GM21390 (cell line): ENCODE measurements around the gene TOMM20.

Experiments used
- ATAC-seq: cut with Tn5 transposase; IDR thresholded peaks from one replicate; pipeline ENCODE4 v1.9.1; 2021; ENCODE audit not compliant: unreplicated experiment

The TOMM20 gene

GRCh38 chr1:235136111-235136510 lies 7.5 kb upstream of the TOMM20 start:
- no peak for ATAC-seq

DNA sequence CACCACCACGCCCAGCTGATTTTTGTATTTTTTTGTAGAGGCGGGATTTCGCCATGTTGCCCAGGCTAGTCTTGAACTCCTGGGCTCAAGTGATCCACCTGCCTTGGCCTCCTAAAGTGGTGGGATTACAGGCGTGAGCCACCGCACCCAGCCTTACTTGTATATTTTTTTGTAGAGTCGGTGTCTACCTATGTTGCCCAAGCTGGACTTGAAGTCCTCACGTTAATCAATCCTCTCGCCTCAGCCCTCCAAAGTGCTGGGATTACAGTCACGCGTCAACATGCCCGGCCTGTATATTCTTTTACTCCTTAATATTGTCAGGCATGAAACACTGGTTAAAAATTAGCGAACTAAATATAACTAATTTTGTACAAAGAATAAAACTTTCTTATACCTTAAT lies 5.5 kb upstream of the TOMM20 start:
- no peak for ATAC-seq

DNA sequence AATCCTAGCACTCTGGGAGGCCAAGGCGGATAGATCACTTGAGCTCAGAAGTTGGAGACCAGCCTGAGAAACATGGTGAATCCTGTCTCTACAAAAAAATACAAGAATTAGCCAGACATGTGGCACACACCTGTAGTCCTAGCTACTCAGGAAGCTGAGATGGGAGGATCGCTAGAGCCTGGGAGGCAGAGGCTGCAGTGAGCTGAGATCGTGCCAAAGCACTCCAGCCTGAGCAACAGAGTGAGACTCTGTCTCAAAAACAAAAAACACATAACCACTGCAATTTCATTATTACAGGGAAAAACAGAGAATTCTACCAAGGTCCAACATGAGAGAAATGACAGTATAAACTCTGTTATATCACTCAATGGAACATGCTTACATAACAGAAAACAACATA lies 4.4 kb upstream of the TOMM20 start:
- ATAC-seq: no peak

- no peak for ATAC-seq
These were observed 3.3 kb upstream of the TOMM20 start for GRCh38 chr1:235131961-235132360.

GRCh38 chr1:235130766-235131270 lies 2.2 kb upstream of the TOMM20 start:
- no peak for ATAC-seq

DNA sequence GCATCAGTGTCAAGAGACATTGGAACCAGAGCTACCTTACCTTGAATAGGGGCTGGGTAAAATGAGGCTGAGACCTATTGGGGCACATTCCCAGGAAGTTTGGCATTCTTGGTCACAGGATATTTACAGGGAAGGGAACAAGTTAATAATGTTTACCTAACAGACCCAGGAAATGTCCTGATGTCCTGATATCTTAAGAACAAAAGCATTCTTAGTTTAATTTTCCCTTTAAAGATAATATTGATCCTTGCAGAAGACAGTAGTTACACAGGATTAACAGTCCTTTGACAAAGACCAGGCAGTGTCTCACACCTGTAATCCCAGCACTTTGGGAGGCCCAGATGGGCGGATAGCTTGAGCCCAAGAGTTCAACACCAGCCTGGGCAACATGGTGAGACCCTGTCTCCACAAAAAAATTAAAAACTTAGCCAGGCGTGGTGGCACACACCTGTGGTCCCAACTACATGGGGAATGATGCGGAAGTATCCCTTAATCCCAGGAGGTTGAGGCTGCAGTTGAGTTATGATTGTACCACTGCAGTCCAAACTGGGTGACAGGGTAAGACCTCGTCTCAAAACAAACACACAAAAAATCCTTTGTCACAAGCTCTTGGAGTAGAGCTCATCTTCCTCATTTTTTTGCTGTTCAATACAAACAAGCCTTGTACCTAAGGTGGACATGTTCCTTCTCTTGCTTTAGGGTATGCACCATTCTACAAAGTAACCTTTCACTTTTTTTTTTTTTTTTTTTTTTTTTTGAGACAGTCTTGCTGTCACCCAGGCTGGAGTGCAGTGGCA lies 1.3 kb upstream of the TOMM20 start:
- ATAC-seq: no peak

DNA sequence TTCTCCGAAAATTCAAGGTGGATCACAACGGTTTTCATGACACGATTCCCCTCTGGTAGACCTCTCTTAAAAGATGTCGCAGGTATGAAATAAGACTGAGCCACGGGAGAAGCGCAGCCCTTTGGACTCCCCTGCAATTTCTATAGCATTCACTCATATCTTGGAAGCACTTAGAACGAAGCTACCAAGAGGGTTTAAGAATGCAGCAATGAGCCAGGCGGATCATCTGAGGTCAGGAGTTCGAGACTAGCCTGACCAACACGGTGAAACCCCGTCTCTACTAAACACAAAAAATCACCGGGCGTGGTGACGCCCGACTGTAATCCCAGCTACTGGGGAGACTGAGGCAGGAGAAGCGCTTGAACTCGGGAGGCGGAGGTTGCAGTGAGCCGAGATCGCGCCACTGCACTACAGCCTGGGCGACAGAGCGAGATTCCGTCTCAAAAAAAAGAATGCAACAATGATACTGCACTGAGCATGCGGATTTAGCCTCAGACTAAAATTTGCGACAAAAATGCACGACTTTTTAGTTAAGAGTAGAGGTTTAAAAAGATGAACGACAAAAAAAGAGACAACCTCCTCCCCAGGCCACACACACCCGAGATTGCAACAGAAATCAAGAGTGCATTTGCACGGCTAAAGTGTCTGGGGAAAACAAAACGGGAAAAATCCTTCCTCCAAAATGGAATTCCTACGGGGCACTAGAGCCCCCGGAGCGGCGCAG lies 743 bp downstream of the TOMM20 start:
- no peak for ATAC-seq

DNA sequence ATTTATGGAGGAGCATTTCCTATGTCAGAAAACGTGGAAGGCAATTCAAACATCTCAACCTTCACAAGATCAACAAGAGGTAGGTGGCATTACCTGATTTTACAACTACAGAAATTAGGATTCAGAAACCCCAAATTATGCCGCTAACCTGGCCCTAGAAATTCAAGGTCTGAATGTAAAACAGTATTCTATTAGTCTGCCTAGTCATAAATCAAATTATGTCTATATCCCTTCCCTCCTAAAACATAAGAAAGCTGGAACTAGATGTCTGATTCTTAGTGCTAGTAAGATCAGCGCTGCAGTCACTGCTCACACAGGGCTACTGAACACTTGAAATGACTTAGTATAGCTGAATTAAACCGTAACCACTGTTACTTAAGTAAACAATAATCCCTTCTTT lies 1.4 kb downstream of the TOMM20 start:
- ATAC-seq: no peak

DNA sequence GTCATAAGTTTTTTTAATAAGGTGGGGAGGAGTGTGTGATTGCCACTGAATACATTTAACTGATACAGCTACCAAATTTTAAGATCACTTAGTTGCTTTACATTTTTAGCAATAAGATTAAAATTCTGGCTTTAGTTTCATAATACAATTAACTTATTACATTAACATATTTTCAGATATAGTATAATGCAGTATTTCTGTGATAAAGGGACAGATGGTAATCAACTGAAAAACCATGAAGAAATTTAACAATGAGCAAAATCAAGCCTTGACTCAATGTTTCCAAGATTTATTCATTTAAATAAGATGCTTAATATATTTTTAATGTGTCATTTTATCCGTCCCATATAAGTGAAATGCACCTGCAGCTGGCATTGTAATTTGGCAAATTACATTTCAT lies 4.0 kb downstream of the TOMM20 start:
- no peak for ATAC-seq

DNA sequence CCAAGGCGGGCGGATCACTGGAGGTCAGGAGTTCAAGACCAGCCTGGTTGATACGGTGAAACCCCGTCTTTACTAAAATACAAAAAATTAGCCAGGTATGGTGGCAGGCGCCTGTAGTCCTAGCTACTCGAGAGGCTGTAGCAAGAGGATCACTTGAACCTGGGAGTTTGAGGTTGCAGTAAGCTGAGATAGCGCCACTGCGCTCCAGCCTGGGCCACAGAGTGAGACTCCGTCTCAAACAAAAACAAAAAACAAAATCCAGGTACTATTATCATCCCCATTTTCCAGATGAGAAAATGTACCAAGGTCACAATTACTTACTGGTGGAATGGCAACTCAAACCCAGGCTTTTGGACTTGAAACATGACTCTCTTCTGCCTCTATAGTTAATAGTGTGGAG lies 4.5 kb downstream of the TOMM20 start:
- ATAC-seq: no peak

DNA sequence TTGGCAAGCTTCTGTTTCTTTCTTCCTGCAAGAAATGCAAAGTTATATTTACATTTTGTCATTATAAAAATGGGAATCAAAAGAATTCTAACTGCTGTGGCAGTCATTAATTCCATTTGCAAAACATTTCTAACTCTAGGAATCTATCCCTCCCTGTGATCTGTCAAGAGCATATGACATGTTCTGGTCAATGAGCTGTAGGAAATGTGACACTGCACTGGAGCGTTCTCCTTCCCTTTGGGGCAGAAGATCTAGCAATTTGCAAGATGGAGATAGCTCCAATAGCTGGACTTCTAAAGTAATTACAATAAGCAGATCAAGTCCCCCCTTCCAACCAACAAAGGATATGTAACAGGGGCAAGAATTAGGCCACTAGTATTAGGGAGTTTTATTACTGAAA lies 6.3 kb downstream of the TOMM20 start:
- no peak for ATAC-seq

DNA sequence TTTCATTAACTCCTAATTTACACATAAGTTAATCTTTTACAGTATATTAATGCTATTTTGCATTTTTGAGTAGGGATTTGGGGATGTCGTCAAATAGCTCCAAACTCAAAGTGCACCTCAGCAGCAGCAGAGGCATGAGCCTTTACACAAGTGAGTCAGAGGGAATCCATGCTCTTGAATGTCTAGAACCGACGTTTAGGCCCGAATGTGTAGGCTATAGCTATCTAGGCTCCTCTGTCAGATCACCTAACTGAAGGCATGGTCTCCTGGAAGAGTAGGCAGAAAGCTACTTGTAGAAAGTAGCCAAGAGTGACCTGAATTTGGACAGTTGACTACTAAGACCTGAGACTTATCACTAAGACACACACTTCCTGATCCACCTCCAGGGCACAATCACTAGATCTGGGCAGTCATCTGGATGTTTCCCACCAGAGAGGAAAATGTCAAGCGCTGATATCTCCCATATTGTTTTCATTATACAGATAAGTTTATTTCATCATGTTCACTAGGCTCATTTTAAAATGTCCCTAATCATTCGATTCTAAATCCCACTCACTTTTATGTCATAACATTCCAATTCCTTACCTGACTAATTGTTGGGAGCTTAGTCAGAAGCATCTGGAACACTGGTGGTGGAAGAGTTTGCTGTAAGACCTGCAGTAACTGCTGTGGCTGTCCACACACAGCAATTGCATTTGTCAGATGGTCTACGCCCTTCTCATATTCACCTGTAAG lies 15.3 kb downstream of the TOMM20 start:
- ATAC-seq: no peak

GRCh38 chr1:235112297-235113182 lies 16.1 kb downstream of the TOMM20 start:
- ATAC-seq: no peak

DNA sequence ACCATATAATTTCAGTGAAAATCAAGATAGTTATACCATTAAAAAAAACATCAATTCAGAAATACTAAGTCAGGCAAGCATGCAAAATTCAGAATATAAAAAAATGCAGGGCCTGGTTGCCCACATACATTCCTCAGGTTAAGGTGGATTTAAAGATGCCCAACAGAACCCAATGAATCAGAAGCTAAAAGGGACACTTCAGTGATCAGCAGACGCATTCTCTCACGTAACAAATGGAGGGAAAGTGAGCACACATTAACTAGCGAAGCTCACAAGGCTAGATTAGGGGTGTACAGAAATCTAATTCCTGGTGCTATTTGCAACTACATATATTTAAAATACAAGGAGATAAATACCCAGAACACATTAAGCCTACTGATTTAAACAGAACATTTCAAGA lies 17.5 kb downstream of the TOMM20 start:
- ATAC-seq: no peak

- no peak for ATAC-seq
These were observed 19.8 kb downstream of the TOMM20 start for GRCh38 chr1:235108876-235109275.

GRCh38 chr1:235108185-235108593 lies 20.4 kb downstream of the TOMM20 start:
- ATAC-seq: no peak

DNA sequence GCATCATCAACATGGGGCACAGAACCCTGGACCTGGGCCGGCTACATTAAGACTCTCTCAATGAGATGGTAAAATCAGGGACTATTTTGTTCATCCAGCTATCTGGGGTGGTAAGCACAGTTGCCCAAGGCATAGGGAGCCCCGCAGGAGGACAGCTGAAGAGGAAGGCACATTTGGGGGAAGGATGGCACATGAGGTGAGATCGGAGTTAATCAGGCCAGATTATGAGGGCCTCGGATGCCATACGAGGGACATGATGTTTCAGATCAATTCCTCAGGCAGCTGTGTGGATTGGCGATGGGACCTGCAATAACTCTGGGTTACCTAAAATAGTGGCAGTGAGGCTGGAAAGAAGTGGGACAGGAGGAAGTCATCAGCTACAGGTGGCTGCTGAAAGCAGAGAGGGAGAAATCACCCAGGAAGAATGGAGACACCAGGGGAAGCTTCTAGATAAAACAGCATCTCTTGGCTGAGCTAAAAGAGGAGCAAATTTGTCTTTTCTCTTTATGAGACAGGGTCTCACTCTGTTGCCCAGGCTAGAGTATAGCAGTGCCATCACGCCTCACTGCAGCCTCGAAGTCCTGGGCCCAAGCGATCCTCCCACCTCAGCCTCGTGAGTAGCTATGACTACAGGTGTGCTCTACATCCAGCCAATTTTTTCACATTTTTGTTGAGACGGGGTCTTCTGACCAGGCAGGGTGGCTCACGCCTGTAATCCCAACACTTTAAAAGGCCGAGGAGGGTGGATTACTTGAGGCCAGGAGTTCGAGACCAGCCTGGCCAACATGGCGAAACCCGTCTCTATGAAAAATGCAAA lies 21.1 kb downstream of the TOMM20 start:
- ATAC-seq: no peak

- ATAC-seq: no peak
These were observed 22.2 kb downstream of the TOMM20 start for GRCh38 chr1:235106457-235106856.

DNA sequence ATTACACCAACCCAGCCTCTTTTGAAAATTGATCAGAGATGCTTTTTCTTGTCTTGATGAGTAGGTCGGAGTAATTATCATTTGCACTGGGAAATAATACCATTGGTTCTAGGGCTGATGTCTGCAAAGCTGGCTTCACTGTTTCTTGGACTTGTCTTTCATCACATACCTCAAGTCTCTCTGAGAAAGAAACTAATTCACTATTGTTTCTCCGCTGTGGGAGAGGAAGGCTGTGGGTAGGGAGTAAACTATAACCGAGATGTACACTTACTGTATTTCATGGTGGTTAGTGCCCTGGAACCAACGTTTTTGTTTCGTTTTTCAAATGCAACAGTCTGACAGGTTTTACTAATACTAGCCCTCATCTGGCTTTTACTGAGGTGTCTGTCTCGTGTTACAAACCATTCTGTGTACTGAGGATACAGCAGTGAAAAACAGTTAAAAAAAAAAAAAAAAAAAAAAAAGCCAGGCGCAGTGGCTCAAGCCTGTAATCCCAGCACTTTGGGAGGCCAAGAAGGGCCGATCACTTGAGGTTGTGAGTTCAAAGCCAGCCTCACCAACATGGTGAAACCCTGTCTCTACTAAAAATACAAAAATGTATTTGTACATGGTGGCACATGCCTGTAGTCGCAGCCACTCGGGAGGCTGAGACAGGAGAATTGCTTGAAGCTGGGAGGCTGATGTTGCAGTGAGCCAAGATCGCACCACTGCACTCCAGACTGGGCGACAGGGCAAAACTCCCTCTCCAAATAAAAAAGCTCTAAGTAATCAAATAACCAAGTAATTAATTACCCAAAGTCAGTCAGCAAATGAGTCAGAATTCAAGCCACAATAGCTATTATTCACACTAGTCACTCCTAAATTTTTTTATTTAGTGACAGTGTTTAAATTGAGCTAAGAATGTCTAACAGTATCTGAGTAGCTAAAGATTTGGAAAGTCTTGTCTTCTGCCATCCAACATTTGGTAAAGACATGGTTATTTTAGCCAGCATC lies 23.3 kb downstream of the TOMM20 start:
- peak; percentile 90 for ATAC-seq
